HepG2 (cell line): ENCODE measurements around the gene TOM1L2. TPM values are rescaled to one million over a fixed set of nuclear protein-coding genes. Genes with fewer than 3 reads are reported as not detected.

Experiments used
- ATAC-seq: fragments of 200-7000 bp; cut with Tn5 transposase; 3 replicates; pipeline ENCODE4 v1.9.1; 2020; ENCODE audit warnings: mild to moderate bottlenecking, moderate library complexity
- BruUV-seq: library from RNA; stranded (reverse); fragments of 400-500 nt; replicated peaks from 2 replicates; lab custom pipeline; 2021; lab: Mats Ljungman, UMichigan
- CTCF ChIA-PET: fragments of 300-600 bp; formaldehyde crosslinking; extraction: SDS; loops from one replicate; lab custom pipeline; 2021; ENCODE audit warnings: low total read pairs, inconsistent platforms, low intra/inter-chr PET ratio; lab: Yijun Ruan, JAX
- POLR2A ChIA-PET: fragments of 350-600 bp; sonication (Branson Sonifier 250); formaldehyde crosslinking; loops from one replicate; lab custom pipeline; 2020; ENCODE audit warnings: antibody characterized with exemption, inconsistent platforms; lab: Yijun Ruan, JAX
- DNase-seq: peaks from one replicate; pipeline ENCODE4 v3.0.0-alpha.2; 2015; ENCODE audit warnings: low spot score
- FAIRE-seq: peaks from 3 replicates; lab custom pipeline; 2011; peaks lifted over from hg19 to GRCh38; lab: Jason Lieb, UNC
- H2AFZ ChIP-seq: one replicate; pipeline ENCODE4 v1.6.1; 2011; ENCODE audit warnings: low read length, inconsistent platforms
- H3K27ac ChIP-seq: fragments of 300-600 bp; 3 replicates; pipeline ENCODE4 v1.8.0; 2011; ENCODE audit warnings: mixed run types, mild to moderate bottlenecking, mixed read lengths, low read length, inconsistent platforms; ENCODE audit not compliant: insufficient read depth; ENCODE audit errors: extremely low read length
- H3K27me3 ChIP-seq, 2 experiments: fragments of 200-600 bp in 1 of 2; 2 replicates in 1 of 2; 3 replicates in 1 of 2; pipeline versions ENCODE4 v1.6.0 to v1.8.0; 2011; ENCODE audit warnings: low read length in 2 of 2, mild to moderate bottlenecking in 2 of 2, moderate library complexity in 2 of 2, inconsistent platforms in 1 of 2; ENCODE audit not compliant: insufficient read depth in 2 of 2, control insufficient read depth in 1 of 2
- H3K36me3 ChIP-seq, 2 experiments: fragments of 200-600 bp in 1 of 2; replicated peaks in 1 of 2; 2 replicates in 1 of 2; 3 replicates in 1 of 2; pipeline versions ENCODE4 v1.5.1 to v1.8.0; 2011; ENCODE audit warnings: low read length in 2 of 2, inconsistent platforms in 1 of 2; ENCODE audit not compliant: insufficient read depth in 2 of 2, control insufficient read depth in 1 of 2
- H3K4me1 ChIP-seq: 2 replicates; pipeline ENCODE4 v1.5.1; 2012; ENCODE audit warnings: low read length, inconsistent platforms; ENCODE audit not compliant: insufficient read depth
- H3K4me2 ChIP-seq: 2 replicates; pipeline ENCODE4 v1.6.0; 2011; ENCODE audit warnings: low read depth, low read length, inconsistent platforms
- H3K4me3 ChIP-seq, 3 experiments: fragments of 200-600 bp in 1 of 3; sonication (generic), shearing (Covaris generic) in 1 of 3; replicated peaks in 1 of 3; 2 replicates each; pipeline ENCODE4 v1.5.1; 2011 to 2016; ENCODE audit warnings: low read length in 3 of 3, inconsistent platforms in 2 of 3, low read depth in 2 of 3, mild to moderate bottlenecking in 2 of 3, control low read depth in 1 of 3, mixed read lengths in 1 of 3; ENCODE audit not compliant: insufficient read depth in 1 of 3
- H3K79me2 ChIP-seq: one replicate; pipeline ENCODE4 v1.6.1; 2011; ENCODE audit warnings: low read length, inconsistent platforms; ENCODE audit not compliant: insufficient read depth
- H3K9ac ChIP-seq: 2 replicates; pipeline ENCODE4 v1.6.0; 2011; ENCODE audit warnings: mild to moderate bottlenecking, low read depth, low read length, inconsistent platforms; ENCODE audit not compliant: insufficient read depth
- H3K9me3 ChIP-seq: 2 replicates; pipeline ENCODE4 v1.5.1; 2012; ENCODE audit warnings: mild to moderate bottlenecking, low read length
- H4K20me1 ChIP-seq: 2 replicates; pipeline ENCODE4 v1.6.0; 2011; ENCODE audit warnings: inconsistent platforms, mild to moderate bottlenecking, low read length, moderate library complexity; ENCODE audit not compliant: insufficient read depth
- CCDC6 ChIP-seq: sonication (generic); formaldehyde crosslinking; IDR thresholded peaks from 2 replicates; pipeline ENCODE4 v1.8.1; 2022; ENCODE audit warnings: mild to moderate bottlenecking, missing genetic modification reagents, moderate library complexity
- FOSL2 ChIP-seq: sonication (generic); formaldehyde crosslinking; IDR thresholded peaks from 2 replicates; pipeline ENCODE4 v1.4.0; 2020; ENCODE audit warnings: missing genetic modification reagents
- HNRNPL ChIP-seq: fragments of 200-400 bp; formaldehyde crosslinking; IDR thresholded peaks from 2 replicates; pipeline ENCODE4 v1.6.1; 2017; ENCODE audit warnings: mild to moderate bottlenecking, low read depth, low read length
- ISL2 ChIP-seq: sonication (generic); formaldehyde crosslinking; IDR thresholded peaks from 2 replicates; pipeline ENCODE4 v1.5.0; 2020; ENCODE audit warnings: missing genetic modification reagents
- NCOA2 ChIP-seq: sonication (generic); formaldehyde crosslinking; IDR thresholded peaks from 2 replicates; pipeline ENCODE4 v1.8.0; 2022; ENCODE audit warnings: inconsistent platforms
- TRIM22 ChIP-seq: fragments of 450-650 bp; IDR thresholded peaks from 2 replicates; pipeline ENCODE4 v1.6.1; 2017
- ZBTB8A ChIP-seq: sonication (generic); formaldehyde crosslinking; IDR thresholded peaks from 2 replicates; pipeline ENCODE4 v1.4.0; 2020; ENCODE audit warnings: mild to moderate bottlenecking, low read depth, missing genetic modification reagents, borderline replicate concordance
- ZNF414 ChIP-seq: sonication (generic); formaldehyde crosslinking; IDR thresholded peaks from 2 replicates; pipeline ENCODE4 v1.5.0; 2020; ENCODE audit warnings: missing genetic modification reagents
- ZNF746 ChIP-seq: sonication (generic); formaldehyde crosslinking; IDR thresholded peaks from 2 replicates; pipeline ENCODE4 v1.8.0; 2022; ENCODE audit warnings: mild to moderate bottlenecking, missing genetic modification reagents
- ZNF775 ChIP-seq: sonication (generic); formaldehyde crosslinking; IDR thresholded peaks from 2 replicates; pipeline ENCODE4 v1.4.0; 2020; ENCODE audit warnings: missing genetic modification reagents, mild to moderate bottlenecking, moderate library complexity, borderline replicate concordance
- ZNF879 ChIP-seq: sonication (generic); formaldehyde crosslinking; IDR thresholded peaks from 2 replicates; pipeline ENCODE4 v1.8.1; 2023; ENCODE audit warnings: missing genetic modification reagents
- WGBS: methylation state at CpG from one replicate; pipeline ENCODE4 v1.1.6; 2017; ENCODE audit warnings: low lambda C conversion rate; 5-methylcytosine and 5-hydroxymethylcytosine counted together
- in situ Hi-C: cut with HindIII; loops from 2 replicates; pipeline ENCODE4 v1.10.0; 2017; ENCODE audit warnings: low pct_unique_long_range_greater_than_20kb; ENCODE audit not compliant: extremely low pct_ligation_motif_present
- intact Hi-C: fragments of 100-400 bp; cut with micrococcal nuclease; formaldehyde crosslinking; loops from one replicate; pipeline ENCODE4 v1.10.0; 2022; ENCODE audit not compliant: unreplicated experiment
- polyA plus RNA-seq, 8 experiments: library from polyadenylated mRNA; depleted of rRNA in 3 of 8; stranded (reverse) in 7 of 8; unstranded in 1 of 8; fragments of >200 nt; fragmentation: Illumina TruSeq in 4 of 8; extraction: Trizol in 4 of 8; gene quantifications; 2 replicates each; pipeline versions ENCODE4 v1.2.1 to v1.2.3, GENCODE V29; 2011 to 2016; ENCODE audit warnings: low read depth in 4 of 8, missing spikeins in 1 of 8, mixed read lengths in 1 of 8; ENCODE audit not compliant: insufficient read depth in 1 of 8
- total RNA-seq, 5 experiments: library from RNA; depleted of rRNA; stranded (reverse); fragments of >200 nt; fragmentation: Illumina TruSeq; extraction: Trizol; gene quantifications; 2 replicates each; pipeline ENCODE4 v1.2.3, GENCODE V29; 2016; ENCODE audit warnings: low read depth in 1 of 5

Gene TOM1L2
- total and polyA plus RNA-seq, 2 of the 13 experiments (the other 11 are each of a cell fraction or from before 2014, with no cell fraction given) = 4.7 to 7.4 TPM

GRCh38 chr17:17852930-17853329, 119.3 kb downstream of the TOM1L2 start:
- Histone ChIP-seq H3K79me2 (no peaks in the 10 kb centered on the region), H3K9ac (no peak overlapping the region), H3K27me3 (no peaks in the 10 kb centered on the region), H3K9me3 (no peaks in the 10 kb centered on the region), H2AFZ (no peak overlapping the region), H3K4me2 (no peak overlapping the region), H3K27ac (no peak overlapping the region), H3K4me3 (no peak overlapping the region), H3K36me3 (no peaks in the 10 kb centered on the region), H4K20me1 (no peaks in the 10 kb centered on the region), H3K4me1 (peaks cover 71% of the 10 kb centered on the region)
- TF ChIP-seq ZNF414 (CRISPR knock-in tag) = no peak
- TF ChIP-seq HNRNPL = no peak
- BruUV-seq = no TSS peak
- ChIA-PET POLR2A (interaction anchor here (1.2 to 1.4 kb wide), 2 partner anchors 12 to 17 kb away, joined by 3 to 4 read pairs; partner anchors contain the start of gene SREBF1), CTCF (no interaction called here)
- intact Hi-C loops (loop anchor here (10.0 kb wide), 1 partner anchor 138 kb away; no protein-coding TSS in a partner anchor), in situ Hi-C loops (no loop called here)
- 100% methylated on average over 3 of the region's 3 CpGs for WGBS
- FAIRE-seq = no peak
- no peak for ATAC-seq
- no peak for DNase-seq

GRCh38 chr17:17851103-17852002, 120.8 kb downstream of the TOM1L2 start:
- no peak for TF ChIP-seq ZNF746 (CRISPR knock-in tag)
- no peak for TF ChIP-seq ZNF775 (CRISPR knock-in tag)
- TF ChIP-seq CCDC6 (CRISPR knock-in tag) = no peak
- no peak for TF ChIP-seq ZNF879 (CRISPR knock-in tag)
- TF ChIP-seq TRIM22 = no peak
- no peak for TF ChIP-seq NCOA2
- TF ChIP-seq ZBTB8A (CRISPR knock-in tag) = no peak
- TF ChIP-seq FOSL2 (CRISPR knock-in tag) = no peak
- TF ChIP-seq ISL2 (CRISPR knock-in tag) = no peak
- CTCF ChIA-PET = no interaction called here
- no TSS peak for BruUV-seq
- Histone ChIP-seq H3K4me1 (peaks cover 65% of the 10 kb centered on the region), H3K4me2 (no peak overlapping the region), H4K20me1 (no peaks in the 10 kb centered on the region), H3K79me2 (no peaks in the 10 kb centered on the region), H3K27me3 (no peaks in the 10 kb centered on the region), H3K9ac (no peak overlapping the region), H3K27ac (no peak overlapping the region), H3K9me3 (no peaks in the 10 kb centered on the region), H3K36me3 (no peaks in the 10 kb centered on the region), H3K4me3 (no peak overlapping the region), H2AFZ (no peak overlapping the region)
- no peak for DNase-seq
- 80% methylated on average over 18 of the region's 21 CpGs for WGBS
- ATAC-seq = no peak
- in situ Hi-C loops (no loop called here), intact Hi-C loops (loop anchor here (10.0 kb wide), 1 partner anchor 137 kb away; no protein-coding TSS in a partner anchor)
- no peak for FAIRE-seq
- POLR2A ChIA-PET = interaction anchor here (6.4 kb wide), 1 partner anchor 14 kb away, joined by 51 read pairs; the partner anchor contains the start of gene SREBF1
